GM19455 (cell line): Measurements from ENCODE around the gene TNS4.

Experiments used
- ATAC-seq: cut with Tn5 transposase; IDR thresholded peaks from one replicate; pipeline ENCODE4 v1.9.1; 2021; ENCODE audit not compliant: unreplicated experiment

The TNS4 gene

GRCh38 chr17:40458851-40459482, 42.5 kb downstream of the TNS4 start:
- ATAC-seq: no peak

- ATAC-seq: no peak
Observed at GRCh38 chr17:40457964-40458791, 43.2 kb downstream of the TNS4 start.

GRCh38 chr17:40457369-40457768, 44.1 kb downstream of the TNS4 start:
- no peak for ATAC-seq

- ATAC-seq: no peak
Observed at GRCh38 chr17:40456396-40456951, 44.9 kb downstream of the TNS4 start.

- ATAC-seq: no peak
Observed at GRCh38 chr17:40454613-40454995, 46.8 kb downstream of the TNS4 start.

- ATAC-seq: no peak
Observed at GRCh38 chr17:40453881-40454612, 47.4 kb downstream of the TNS4 start.

GRCh38 chr17:40452921-40453378, 48.5 kb downstream of the TNS4 start:
- no peak for ATAC-seq

- ATAC-seq: no peak
Observed at GRCh38 chr17:40452216-40452787, 49.1 kb downstream of the TNS4 start.

GRCh38 chr17:40451420-40451819, 50.0 kb downstream of the TNS4 start:
- ATAC-seq: no peak

- ATAC-seq: no peak
Observed at GRCh38 chr17:40450175-40450574, 51.2 kb downstream of the TNS4 start.

- no peak for ATAC-seq
Observed at GRCh38 chr17:40448639-40449261, 52.7 kb downstream of the TNS4 start.

- no peak for ATAC-seq
Observed at GRCh38 chr17:40448213-40448638, 53.2 kb downstream of the TNS4 start.

GRCh38 chr17:40447806-40448205, 53.6 kb downstream of the TNS4 start:
- no peak for ATAC-seq

GRCh38 chr17:40447148-40447644, 54.2 kb downstream of the TNS4 start:
- no peak for ATAC-seq

- no peak for ATAC-seq
Observed at GRCh38 chr17:40445751-40446468, 55.5 kb downstream of the TNS4 start.

- ATAC-seq: no peak
Observed at GRCh38 chr17:40443988-40444899, 57.2 kb downstream of the TNS4 start.

- no peak for ATAC-seq
Observed at GRCh38 chr17:40443196-40443987, 58.0 kb downstream of the TNS4 start, which contains the start of gene IGFBP4. IGFBP4 (plus strand) TSS chr17:40443450; CDS start chr17:40443736, 286 bp downstream.
